HFF-Myc (cell line): ENCODE measurements around the gene QKI.

Experiments used
- DNase-seq: peaks from one replicate; pipeline ENCODE4 v3.0.0-alpha.2; 2011; ENCODE audit warnings: low read depth; ENCODE audit errors: extremely low read depth
- H3K4me3 ChIP-seq: replicated peaks from 2 replicates; pipeline ENCODE4 v1.5.1; 2011; ENCODE audit warnings: low read depth, mild to moderate bottlenecking, control low read depth, low read length
- CTCF ChIP-seq: IDR thresholded peaks from 2 replicates; pipeline ENCODE4 v1.5.1; 2012; ENCODE audit warnings: mild to moderate bottlenecking, low read depth, low read length, control low read depth; ENCODE audit errors: missing control alignments

QKI gene

DNA sequence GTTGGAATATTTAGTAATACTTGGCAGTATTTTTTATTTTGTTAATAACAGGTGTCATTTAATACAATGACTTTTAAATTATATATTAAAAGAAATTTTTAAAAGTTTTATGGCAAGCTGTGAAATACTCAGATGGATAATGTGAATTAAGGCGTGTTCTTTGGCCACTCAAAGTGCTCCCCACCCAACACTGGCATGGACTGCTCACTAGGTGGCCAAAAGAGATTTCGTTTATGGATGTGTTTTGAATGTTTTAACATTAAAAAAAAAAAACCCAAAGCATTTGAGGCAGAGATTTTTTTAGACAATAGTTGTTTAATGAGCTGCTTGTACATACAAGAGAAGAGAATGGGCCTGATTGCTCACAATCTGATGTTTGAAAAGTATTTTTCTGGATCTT, 86.5 kb downstream of the QKI start:
- H3K4me3 ChIP-seq, result no peak overlapping the region
- DNase-seq, result no peak
- no peak for TF ChIP-seq CTCF

- TF ChIP-seq CTCF, result no peak
- no peak overlapping the region for H3K4me3 ChIP-seq
- DNase-seq, result no peak
These were observed 86.9 kb downstream of the QKI start for GRCh38 chr6:163501439-163501838.

GRCh38 chr6:163504984-163505640, 90.6 kb downstream of the QKI start:
- TF ChIP-seq CTCF, result no peak
- DNase-seq, result no peak
- H3K4me3 ChIP-seq, result no peak overlapping the region

DNA sequence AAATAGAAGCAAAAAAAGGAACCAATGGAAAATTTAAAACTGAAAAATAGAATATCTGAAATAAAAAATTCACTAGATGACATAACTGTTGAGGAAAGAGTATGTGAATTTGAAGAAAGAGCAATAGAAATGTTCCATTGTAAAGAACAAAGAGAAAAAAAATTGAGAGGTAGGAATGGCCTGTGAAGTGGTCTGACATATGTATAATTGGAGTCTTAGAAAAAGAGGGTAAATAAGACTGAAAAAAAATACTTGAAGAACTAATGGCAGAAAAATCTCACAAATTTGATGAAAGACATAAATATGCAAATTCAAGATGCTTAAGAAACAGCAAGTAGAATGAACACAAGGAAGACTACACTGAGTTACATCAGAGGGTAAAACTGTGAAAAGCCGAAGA, 93.4 kb downstream of the QKI start:
- no peak for DNase-seq
- H3K4me3 ChIP-seq, result no peak overlapping the region
- no peak for TF ChIP-seq CTCF

GRCh38 chr6:163513003-163513402, 98.5 kb downstream of the QKI start:
- no peak for TF ChIP-seq CTCF
- no peak overlapping the region for H3K4me3 ChIP-seq
- DNase-seq, result no peak

DNA sequence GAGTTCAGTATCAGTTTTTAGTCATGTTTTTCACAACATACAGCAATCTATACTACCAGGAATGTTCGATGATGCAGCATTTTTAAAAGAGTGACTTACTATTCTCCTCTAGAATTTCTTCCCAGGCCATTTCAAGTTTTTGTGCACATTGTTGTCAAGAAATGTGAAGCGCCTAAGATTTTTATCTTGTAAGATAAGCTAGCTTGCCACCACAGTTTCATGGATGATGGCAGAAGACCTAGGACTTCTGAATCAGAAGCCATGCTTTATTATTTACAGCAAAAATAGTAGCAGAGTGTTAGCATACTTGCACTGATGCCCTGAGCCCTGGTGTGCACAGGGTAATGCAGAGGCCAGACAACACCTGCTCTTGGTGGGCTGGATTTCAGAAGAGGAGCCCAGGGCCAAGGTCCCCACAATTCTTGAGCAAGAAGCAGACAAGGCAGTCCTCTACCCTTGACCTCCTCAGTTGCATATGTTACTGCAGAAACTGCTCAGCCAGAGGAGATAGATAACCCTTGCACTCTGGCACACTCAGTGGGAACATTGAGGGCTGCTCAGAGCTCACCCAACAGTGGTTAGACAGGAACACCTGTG, 99.2 kb downstream of the QKI start:
- no peak overlapping the region for H3K4me3 ChIP-seq
- DNase-seq, result no peak
- no peak for TF ChIP-seq CTCF

DNA sequence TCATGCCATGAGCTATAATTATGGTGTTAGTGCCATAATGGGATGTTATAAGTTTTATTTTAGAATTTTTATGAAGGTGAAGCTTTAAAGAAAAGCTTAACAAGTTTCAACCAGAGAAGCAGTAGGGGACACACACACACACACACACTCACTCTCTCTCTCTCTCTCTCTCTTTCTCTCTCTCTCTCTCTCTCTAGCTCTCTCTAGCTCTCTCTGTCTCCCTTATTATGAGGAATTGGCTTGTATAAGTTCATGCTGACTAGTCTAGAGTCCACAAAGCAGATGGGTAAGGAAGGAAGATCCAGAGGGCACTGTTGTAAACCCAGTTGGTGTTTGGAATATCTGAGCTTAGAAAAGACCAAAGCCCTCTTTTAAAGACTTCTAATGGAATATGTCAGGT, 102.4 kb downstream of the QKI start:
- DNase-seq, result no peak
- no peak for TF ChIP-seq CTCF
- H3K4me3 ChIP-seq, result no peak overlapping the region
